Measurements from ENCODE around the gene SND1.

DNA sequence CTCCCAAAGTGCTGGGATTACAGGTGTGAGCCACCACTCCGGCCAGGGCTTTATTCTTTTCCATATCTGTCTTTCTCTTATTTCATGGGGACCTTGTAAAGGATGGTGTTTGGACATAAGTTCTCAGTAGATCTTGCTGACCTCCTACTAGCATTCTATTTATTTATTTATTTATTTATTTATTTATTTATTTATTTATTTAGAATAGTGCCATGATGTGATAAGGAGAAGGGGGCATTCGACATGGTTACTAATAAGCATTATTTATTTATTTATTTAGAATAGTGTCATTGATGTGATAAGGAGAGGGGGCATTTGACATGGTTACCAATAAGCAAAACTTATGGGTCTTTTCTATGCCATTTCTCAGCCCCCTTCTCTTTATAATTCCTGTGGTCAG lies 202.4 kb downstream of the SND1 start:
- TF ChIP-seq CTCF (conservative IDR thresholded peaks at IDR 0.05 in 1 of 2, IDR thresholded peaks at IDR 0.05 in 1 of 2; ENCODE audit: low read depth in 1 of 2, low read length in 2 of 2), result no peak
- no peak for TF ChIP-seq EZH2 (IDR thresholded peaks at IDR 0.05; ENCODE audit: low read length, missing control alignments)
